Stimulated activated naive CD4-positive, alpha-beta T cell treated with Interleukin-2 at 50 U/mL for 16 hours (primary cell): Measurements from ENCODE around the gene GSS.

Experiments used
- DNase-seq: peaks from one replicate; lab custom pipeline; 2025; lab: John Stamatoyannopoulos, UW

GSS gene

DNA sequence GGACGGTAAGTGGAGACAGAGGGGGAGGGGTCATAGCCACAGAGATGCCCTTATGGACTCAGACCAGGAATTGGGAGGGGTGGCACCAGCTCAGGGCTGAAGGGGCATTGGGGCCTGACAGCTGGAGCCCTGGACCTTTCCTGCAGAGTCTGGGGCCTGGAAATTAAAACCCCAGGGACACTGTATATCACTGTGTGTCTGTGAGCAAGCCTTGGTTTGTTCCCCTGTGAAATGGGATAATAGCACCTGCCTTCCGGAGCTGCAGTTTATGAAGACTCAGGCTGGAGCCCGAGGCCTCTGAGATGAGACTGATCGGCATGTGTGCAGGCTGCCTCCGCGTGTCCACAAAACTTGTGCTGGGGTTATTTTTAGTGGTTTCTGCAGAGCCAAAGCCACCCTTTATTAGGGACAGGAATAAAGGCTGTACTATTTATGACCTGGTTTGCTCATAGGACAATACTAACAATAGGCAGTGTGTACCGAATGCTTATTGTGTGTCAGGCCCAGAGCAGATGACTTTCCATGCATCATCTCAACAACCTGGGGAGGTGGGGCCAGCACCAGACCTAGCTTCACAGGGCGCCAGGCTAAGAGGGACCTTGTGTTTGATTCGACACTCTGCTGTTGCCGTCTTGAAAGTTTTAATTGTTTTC lies 22.6 kb upstream of the GSS start:
- no peak for DNase-seq

DNA sequence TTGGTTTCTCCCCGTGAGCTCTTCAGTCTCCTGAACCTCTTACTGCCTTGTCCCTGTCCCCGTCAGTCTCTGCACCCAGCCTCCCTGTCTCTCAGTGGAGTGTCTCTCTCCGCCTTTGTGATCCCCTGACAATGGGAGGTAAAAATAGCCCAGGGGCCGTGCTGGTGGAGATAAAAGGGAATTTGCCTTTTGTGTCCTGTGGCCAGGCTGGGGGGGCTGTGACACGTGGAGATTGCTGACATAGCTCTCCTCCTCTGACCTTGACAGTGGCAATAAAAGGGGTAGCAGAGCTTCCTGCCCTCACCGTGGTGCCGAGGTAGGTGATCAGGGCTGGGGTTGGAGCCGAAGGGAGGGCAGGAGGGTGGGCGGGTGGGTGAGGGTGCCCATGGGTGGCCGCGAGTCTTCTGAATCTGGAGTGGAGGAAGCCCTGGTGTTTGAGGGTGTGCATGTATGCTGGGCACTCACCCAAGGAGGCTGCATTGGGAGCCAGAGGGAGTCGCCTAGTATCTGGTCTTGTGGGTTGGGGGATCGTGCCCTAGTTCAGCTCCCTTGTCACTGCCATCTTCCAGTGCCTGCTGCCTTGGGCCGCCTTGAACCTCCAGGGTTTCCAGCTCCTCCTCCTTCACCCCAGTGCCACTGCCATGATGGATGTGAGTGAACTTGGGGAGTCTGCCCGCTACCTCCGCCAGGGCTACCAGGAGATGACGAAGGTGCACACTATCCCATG lies 21.9 kb upstream of the GSS start:
- no peak for DNase-seq

DNA sequence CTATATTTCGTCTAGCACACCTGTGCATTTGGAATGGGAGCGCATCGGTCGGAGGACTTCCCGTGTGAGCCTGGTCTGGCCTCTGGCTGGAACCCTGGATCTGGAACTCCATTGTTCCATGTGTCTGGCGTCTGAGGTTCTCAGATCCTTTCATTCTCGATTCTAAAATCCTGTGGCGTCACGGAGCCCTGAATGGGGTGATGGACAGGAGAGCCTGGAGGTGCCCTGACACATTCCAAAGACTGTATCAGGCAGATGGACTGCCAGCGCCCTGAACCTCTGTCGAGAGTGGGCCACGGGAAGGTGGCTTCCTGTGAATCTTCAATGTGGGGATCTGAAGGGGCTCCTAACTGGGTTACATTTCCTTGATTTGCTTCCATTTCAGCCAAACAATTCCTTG lies 20.7 kb upstream of the GSS start:
- DNase-seq, result no peak

DNA sequence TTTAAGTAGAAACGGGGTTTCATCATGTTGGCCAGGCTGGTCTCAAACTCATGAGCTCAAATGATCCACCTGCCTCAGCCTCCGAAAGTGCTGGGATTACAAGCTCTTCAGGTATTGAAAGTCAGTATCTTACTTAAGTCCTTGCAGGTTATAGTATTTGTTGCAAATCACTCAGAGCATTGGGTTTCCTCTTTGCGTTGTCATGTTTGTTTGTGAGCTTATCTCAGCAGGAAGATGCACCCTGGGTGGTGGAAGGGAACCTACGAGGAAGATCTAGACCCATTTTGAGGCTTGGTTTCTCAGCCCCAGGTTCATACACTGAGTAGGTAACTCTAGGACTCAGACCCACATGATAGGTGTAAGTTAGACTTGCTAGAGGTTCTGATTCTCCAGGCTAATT lies 18.6 kb upstream of the GSS start:
- DNase-seq, result no peak

DNA sequence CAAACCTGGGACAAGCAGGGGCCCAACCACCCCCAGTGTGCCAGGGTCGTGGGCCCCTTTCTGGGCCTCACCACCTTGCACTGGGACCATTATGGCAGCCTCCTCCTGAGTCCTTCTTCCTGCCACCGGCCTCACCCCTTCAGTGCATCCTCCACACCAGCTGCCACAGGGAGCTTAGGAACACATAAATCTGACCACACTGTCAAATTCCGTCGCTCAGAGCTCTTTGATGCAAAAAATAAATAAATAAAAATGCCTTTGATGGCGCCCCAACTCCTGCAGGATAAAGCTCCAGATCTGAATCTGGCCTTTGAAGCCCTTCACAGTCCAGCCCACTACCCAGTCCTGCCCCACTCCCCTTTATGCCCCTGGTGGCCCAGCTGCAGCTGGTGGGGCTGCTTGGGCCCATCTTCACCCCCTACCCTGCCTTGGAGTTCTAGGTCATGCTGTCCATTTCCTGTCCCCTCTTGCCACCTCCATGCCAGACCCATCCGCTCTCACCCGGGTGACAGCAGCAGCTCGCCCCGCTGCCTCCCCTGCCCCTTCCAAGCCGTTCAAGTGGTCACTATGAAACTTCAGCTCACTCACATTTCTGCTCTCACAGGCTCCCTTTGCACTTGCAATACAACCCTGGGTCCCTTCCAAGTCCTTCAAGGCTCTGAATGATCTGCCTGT lies 16.1 kb upstream of the GSS start:
- DNase-seq, result no peak

DNA sequence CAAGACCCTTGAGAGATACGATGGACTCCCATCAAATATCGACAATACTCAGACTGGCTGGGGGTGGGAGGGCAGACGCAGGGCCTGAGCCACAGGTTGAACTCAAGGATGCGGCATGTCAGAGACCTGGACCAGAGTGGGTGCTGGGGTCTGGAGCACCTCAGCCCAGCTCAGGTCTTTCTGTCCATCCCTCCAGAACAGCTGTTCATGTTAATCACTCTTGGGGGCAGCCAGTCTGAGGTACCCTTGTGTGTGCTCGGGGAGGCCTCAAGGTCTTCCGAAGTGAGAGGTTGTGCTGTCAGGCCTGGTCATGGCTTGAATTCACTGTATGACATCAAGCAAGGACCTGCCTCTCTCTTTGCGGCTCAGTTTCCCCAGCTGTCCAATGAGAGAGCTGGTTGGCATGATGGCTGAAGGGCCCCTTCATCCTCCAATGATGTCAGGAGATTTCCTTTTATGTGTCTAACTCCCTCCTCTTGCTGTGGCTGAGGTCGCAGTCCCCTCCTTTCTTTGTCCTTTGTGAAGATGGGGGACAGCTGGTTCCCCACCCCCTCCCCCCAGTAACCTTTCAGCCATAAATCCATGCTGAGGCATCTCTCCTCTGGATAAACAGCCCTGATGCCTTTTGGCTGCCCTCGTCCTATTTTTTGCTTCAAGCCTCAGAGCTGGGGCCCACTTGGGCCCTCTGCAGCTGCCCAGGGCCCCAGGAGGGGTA lies 15.4 kb upstream of the GSS start:
- no peak for DNase-seq

DNA sequence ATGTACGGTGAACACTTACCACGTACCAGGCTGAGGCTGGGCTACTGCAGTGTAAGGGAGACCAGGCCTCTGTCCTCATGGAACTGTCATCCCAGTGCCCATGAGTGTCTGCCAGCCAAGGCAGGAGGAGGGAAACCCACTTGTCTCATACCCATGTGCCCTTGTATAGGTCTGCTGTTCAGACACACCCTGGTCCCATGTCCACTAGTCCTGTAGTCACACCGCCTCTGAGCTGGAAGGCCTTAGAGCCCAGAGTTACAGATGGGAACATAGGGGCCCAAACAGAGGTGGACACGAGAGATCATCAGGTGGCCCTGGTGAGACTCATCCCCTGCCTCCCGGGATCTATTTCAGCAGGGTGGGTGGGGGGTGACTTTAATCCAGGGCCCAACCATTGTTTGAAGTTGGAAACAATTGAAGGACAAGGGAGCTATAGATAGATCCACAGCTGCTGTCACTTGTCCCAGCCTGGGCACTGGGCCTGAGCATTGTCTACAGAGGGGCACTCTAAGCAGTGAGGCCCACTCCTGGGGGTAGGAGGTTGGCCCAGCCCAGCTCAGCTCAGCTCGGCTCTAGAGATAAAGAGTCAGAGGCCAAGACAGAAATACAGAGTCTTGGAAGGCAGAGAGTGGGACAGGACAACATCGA lies 14.7 kb upstream of the GSS start:
- no peak for DNase-seq

DNA sequence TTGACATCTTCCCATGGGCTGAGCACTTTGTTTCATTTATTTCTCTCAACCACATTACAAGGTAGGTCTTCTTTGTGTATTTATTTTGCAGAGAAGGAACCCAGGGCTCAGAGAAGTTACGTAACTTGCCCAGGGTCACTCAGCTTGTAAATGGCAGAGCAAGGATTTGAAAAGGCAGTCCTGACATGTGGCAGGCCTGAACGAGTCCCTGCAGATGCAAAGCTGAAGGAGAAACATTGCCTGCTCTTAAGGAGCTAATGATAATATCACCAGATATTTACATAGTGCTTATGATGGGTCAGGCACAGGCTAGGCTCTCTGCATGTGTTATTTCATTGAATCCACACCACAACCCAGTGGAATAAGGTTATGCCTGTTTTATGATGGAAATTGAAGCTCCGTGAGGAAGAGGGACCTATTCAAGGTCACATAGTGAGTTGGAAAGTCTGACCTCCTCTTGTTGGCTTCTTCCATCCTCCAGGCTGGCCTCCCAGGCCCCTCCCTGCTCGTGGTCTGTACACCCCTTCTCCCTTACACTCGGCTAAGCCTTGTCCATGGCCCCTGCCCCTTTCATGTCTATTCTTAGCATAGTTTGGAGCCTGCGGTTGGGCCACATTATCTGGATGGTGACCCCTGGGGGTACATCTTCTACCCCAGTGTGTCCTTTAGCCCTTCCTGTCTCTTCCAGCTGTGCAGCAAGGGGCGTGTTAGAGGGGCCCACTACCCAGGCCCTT lies 12.6 kb upstream of the GSS start:
- DNase-seq, result no peak

DNA sequence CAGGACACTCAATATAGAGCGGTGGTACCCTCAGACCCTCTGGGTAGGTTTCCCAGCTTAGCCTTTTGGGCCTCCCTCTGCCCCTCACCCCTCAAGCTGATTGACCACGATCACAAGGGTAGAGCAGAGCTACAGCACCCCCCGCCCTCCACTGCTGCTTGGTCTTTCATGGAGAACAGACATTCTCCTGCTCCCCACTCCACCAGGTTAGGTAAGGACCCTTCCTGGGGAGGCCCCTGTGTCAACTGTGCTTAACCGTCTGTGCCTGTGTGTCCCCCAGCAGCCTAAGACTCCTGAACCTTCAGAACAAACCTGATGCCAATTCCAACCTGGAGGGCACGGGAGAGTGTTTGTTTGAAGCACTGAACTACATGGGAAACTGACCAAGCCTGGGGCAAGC lies 11.8 kb upstream of the GSS start:
- DNase-seq, result no peak

DNA sequence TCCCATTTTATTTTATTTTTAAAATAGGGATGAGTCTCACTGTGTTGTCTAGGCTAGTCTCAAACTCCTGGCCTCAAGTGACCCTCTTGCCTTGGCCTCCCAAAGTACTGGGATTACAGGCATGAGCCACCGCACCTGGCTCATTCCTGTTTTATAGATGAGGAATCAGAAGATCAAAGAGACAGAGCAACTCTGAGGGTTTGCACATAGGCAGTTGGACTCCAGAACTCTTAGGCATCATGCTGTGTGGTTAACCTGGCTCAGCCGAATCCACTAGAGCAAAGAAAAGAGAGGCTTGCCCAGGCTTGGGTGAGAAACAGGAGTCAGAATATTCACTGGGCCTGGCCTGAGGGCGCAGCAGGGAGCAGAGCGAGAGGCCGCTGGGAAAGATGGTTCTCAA lies 9.4 kb upstream of the GSS start:
- no peak for DNase-seq

DNA sequence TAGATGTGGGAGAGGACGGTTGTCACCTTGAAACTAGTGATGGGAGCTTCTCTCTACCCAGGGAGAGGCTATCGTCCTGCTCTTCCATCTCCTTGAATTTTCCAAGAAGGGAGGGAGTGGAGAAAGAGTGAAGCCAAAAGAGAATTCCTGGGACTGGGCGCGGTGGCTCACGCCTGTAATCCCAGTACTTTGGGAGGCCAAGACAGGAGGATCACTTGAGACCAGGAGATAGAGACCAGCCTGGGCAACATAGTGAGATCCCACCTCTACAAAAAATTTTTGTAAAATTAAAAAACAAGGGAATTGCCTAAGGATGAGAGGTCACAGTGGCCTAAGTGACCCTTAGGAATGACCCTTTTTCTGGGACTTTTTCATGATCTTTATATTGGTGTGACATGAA lies 8.9 kb upstream of the GSS start:
- DNase-seq, result no peak

DNA sequence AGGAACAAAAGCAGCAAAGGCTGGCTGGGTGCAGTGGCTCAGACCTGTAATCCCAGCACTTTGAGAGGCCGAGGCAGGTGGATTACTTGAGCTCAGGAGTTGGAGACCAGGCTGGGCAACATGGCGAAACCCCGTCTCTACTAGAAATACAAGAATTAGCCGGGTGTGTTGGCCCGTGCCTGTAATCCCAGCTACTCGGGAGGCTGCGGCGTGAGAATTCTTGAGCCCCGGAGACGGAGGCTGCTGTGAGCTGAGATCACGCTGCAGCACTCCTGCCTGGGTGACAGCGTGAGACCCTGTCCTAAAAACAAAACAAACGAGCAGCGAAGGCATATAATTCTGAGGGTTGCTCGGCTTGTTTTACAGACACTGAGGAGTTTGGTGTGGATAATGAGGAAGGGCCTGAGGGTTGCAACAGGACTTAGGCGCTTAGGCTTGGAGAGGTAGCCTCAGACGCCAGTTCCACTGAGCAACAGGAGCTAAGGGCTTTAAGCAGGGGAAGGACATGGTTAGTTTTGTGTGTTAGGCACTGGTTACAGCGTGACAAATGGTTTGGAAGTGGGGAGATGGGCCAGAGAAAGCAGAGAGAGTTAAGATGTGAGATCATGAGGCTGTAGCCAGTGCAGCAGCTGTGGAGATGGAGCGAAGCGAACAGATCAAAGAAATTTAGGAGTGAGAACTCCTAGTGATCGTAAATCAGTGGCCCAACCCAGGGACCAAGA lies 1.3 kb upstream of the GSS start:
- DNase-seq, result no peak

DNA sequence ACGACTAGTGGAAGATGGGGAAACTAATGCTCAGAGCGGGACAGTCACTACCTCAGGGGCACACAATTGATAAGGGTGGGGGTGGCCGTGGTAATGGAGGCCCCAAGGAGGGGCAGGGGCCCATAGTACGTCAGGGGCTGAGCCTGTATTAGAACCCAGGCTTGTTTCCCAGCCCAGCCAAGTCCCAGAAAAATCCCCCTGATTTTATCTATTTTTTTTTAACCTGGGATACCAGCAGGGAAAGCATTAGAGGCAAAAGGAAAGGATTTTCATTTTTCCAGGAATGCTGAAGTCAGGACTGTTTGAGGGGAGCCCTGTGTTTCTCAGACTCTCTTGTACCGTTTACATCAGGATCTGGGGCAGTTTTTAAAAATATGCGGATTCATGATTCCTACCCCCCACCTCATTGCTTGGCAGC lies 444 bp upstream of the GSS start:
- no peak for DNase-seq

DNA sequence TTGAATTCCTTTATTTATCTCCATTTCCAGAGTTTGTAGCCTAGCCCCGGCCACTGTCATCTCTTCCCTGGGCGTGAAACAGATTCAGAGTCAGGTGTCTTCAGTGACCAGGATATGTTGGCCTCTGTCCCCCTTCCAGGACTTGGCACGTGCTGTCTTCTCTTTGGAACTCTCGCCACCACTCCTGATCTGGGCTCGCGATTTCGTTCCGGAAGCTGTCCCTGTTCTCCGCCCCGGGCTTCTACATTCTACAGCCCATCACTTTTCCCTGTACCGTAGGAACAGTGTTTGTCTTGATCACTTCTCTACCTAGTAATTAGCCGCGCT lies 739 bp downstream of the GSS start:
- no peak for DNase-seq

DNA sequence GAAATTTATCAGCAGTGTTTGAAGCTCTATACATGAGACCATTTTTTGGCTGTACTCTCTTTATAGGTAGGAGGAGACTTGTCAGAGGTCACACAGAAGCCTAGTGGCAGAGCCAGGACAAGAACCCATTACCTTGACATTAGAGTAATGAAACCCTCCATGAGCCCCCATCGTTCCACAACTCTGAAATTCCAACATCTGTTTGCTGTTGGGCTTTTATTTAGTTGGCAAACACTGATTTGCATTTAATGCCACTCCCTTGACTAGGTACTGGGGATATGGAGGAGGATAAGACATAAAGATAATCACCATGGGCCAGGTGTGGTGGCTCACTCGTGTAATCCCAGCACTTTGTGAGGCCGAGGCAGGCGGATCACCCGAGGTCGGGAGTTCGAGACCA lies 1.6 kb downstream of the GSS start:
- no peak for DNase-seq

DNA sequence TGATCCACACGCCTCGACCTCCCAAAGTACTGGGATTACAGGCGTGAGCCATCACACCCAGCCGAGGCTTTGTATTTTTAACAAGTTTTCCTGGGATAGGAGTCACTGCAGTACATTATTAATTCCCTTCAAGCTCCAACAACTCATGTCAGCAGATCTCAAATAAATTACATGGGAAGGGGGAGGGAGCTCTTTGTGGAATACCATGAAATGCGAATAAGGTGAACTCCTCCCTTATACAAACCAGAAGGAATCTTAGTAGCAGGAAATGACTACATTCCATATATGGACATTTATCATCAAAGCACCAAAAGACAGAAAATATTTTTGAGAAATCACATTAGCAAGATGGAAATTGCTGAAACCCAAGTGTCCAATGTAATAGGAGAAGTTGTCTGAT lies 2.9 kb downstream of the GSS start:
- no peak for DNase-seq

DNA sequence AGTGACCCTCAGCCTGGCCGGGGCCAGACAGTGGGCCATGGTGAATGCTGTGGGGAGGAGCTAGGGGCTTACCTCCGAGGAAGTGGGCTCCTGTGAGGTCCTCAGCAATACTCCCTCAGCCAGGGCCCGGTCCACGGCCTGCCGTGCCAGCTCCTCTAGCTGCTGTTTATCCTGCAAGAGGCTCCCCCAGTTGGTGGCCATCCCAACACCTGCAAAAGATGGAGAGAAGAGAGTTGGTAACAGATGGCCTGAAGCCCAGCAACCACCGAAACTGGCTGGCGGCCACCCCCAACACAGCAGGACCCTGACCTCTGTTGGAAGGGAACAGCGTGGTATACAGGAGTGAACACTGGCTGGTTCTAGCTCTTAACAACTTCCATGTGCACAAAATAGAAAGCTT lies 4.0 kb downstream of the GSS start:
- DNase-seq, result no peak

DNA sequence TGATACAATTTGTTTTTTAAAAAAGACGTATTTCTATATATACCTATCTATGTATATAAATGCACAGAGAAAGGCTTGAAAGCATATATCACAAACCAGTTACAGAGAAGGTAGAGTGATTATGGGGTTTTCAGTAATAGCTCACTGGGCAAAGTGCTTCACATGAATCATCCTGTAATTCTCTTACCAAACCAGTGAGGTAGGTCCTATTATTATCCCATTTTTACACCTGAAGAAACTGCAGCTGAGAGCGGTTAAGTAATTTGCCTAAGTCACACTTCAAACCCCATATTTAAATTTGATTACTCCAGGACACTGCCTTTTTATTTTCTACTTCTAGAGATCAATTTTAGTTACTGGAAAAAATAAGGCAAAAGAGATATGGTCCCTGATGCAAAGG lies 4.4 kb downstream of the GSS start:
- no peak for DNase-seq

DNA sequence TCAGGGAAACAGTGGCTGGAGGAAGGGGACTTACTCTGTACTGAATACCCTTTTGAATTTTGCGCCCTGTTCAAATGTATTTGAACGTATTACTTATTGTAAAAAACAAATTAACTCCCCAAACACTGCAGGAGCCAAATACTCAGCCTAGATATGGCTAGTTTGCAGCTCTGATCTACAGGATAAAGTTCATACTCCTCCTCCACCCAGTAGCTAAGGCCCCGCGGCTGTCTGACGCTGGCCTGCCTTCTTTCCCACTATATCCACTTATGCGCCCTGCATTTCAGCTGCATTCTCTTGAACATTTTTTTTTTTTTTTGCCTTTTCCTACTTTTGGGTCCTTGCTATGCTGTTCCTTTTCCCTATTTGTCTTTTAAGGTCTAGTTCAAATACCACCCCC lies 6.5 kb downstream of the GSS start:
- DNase-seq, result no peak

DNA sequence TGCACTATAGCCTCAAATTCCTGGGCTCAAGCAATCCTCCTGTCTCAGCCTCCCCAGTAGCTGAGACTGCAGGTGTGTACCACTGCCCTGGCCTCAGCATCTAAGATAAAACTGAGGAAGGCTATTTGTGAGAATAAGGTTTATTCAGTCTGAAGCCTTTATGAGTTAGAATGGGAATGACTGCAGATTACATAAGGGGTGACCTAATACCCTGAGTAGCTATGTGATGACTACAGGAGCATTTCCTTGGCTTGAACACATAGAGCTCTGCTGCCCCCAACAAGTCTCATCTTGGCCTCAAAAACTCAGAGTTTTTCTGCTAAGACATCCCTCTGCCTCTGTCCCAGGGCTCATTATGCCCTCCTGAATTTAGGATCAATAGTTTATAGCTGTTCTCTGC lies 7.6 kb downstream of the GSS start:
- DNase-seq, result no peak

DNA sequence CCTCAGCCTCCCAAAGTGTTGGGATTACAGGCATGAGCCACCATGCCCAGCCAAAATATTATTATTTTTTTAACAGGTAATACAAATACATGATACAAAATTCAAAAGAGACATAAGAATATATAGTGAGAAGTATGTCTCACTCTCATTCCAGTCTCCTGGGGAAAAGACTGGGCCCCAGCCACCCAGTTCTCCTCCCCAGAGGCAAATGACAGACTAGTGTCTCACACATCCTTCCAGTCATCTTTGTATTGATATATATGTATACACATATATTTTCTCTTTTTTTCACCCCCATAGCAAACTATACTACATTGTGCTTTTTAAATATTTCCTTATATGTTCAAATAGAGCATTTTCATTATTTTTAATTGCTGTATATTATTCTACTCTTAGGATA lies 8.3 kb downstream of the GSS start:
- no peak for DNase-seq
